ENCODE results near the gene CAPG. TPM values are rescaled to one million over a fixed set of nuclear protein-coding genes. Genes with fewer than 3 reads are reported as not detected.

The CAPG gene
- polyA plus RNA-seq, 1 donor (not counting 4 experiments of a cell fraction or from before 2014, with no cell fraction given): 466 TPM

DNA sequence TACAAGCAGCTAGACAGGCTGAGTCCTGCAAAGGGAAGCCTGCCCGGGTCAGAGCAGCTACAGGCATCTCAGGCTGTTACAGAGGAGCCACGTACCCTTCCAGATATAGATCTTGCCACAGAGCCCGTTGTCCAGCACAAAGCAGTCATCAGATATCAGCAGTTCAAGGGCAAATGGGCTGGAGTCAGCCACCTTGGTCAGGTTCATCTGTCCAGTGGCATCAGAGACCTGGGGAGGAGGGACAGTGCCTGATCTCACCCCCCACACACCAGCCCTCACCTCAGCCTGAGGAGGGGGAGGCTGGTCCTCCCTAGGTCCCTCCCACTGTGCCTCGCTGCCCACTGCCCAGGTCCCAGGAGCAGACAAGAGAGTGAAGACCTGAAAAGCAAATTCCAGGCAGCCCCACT, 12.2 kb downstream of the CAPG start:
- Histone ChIP-seq H4K20me1 (ENCODE audit: control insufficient read depth, extremely low read depth, insufficient read depth, low read length) (no peaks in the 10 kb centered on the region), H3K4me3 (ENCODE audit: control insufficient read depth in 2 of 3, extremely low read depth in 1 of 3, insufficient read depth in 2 of 3, low read depth in 1 of 3, low read length in 3 of 3) (no peak overlapping the region), H3K36me3 (ENCODE audit: control insufficient read depth in 2 of 2, extremely low read depth in 1 of 2, insufficient read depth in 2 of 2, low read length in 2 of 2) (peaks cover 39 to 50% of the 10 kb centered on the region in 2 experiments), H3K4me1 (ENCODE audit: control insufficient read depth, extremely low read depth, insufficient read depth, low read length) (peaks cover 8% of the 10 kb centered on the region), H3K4me2 (ENCODE audit: control insufficient read depth, extremely low read depth, insufficient read depth, low read depth, low read length) (no peak overlapping the region), H2AFZ (ENCODE audit: control insufficient read depth, low read length) (no peak overlapping the region), H3K79me2 (ENCODE audit: control insufficient read depth, insufficient read depth, low read length) (peaks cover 9% of the 10 kb centered on the region), H3K9me3 (ENCODE audit: control insufficient read depth, low read depth, low read length) (no peaks in the 10 kb centered on the region), H3K27me3 (ENCODE audit: control insufficient read depth, extremely low read depth, insufficient read depth, low read length) (no peaks in the 10 kb centered on the region), H3K9ac (ENCODE audit: control insufficient read depth, extremely low read depth, insufficient read depth, low read length) (no peak overlapping the region), H3K9me1 (ENCODE audit: control insufficient read depth, extremely low read depth, insufficient read depth, low read length) (no peaks in the 10 kb centered on the region), H3K27ac (ENCODE audit: control insufficient read depth, insufficient read depth, low read length) (no peak overlapping the region)
- no peak for DNase-seq (ENCODE audit: low read depth, low spot score)
- FAIRE-seq: no peak
- TF ChIP-seq, protein P1, sequence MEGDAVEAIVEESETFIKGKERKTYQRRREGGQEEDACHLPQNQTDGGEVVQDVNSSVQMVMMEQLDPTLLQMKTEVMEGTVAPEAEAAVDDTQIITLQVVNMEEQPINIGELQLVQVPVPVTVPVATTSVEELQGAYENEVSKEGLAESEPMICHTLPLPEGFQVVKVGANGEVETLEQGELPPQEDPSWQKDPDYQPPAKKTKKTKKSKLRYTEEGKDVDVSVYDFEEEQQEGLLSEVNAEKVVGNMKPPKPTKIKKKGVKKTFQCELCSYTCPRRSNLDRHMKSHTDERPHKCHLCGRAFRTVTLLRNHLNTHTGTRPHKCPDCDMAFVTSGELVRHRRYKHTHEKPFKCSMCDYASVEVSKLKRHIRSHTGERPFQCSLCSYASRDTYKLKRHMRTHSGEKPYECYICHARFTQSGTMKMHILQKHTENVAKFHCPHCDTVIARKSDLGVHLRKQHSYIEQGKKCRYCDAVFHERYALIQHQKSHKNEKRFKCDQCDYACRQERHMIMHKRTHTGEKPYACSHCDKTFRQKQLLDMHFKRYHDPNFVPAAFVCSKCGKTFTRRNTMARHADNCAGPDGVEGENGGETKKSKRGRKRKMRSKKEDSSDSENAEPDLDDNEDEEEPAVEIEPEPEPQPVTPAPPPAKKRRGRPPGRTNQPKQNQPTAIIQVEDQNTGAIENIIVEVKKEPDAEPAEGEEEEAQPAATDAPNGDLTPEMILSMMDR (optimal IDR thresholded peaks at IDR 0.05 in 1 of 3, IDR thresholded peaks at IDR 0.05 in 1 of 3, conservative IDR thresholded peaks at IDR 0.05 in 1 of 3; ENCODE audit: extremely low read depth in 1 of 3, insufficient read depth in 2 of 3, low read length in 3 of 3): no peak
- no peak for TF ChIP-seq EZH2 (IDR thresholded peaks at IDR 0.05; ENCODE audit: low read length)
- dilution Hi-C loops (cut with MboI; ENCODE audit: extremely low pct_ligation_motif_present, low sequenced_read_pairs): no loop called here

DNA sequence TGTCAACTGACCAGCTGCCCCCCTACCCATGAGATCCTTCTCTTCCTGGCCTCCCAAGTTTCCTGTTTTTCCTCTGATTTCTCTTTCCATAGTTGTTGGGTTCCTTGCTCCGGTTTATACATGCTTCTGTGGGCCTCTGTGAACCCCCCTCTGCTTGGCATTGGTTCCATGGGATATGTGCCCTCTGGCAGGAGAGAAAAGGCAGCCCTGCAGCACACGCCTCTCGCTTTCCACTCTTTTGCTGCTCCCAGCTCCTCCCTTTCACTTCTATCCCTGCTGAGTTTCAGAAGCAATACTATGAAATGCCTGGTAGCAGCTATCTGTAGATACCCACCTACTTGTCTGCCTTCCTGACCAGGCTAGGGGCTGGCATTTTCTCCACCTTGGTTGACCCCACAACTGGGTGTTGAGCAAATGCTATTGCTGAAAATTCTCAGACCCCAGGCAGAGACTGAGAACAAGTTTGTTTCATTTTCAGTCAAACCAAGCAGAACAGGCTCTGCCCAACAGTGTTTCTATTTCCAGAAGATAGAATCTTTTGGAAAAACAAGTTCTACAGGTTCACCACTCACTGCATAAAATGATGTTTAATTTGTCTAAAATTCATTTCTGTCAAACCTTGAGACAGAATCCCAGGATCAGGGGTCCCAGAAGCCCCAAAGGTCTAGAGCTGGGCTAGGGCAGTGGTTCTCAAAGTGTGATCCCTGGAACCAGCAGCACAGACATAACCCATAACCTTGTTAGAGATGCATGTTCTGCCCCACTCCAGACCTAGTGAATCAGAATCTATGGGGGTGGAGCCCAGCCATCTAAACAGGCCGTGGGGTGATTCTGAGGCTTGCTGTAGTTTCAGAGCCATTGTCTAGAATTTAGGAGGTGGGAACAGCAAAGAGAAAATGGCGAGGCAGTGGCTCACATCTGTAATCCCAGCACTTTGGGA, 13.4 kb downstream of the CAPG start:
- no peak for TF ChIP-seq EZH2 (IDR thresholded peaks at IDR 0.05; ENCODE audit: low read length)
- TF ChIP-seq, protein P1 (optimal IDR thresholded peaks at IDR 0.05 in 1 of 3, IDR thresholded peaks at IDR 0.05 in 1 of 3, conservative IDR thresholded peaks at IDR 0.05 in 1 of 3; ENCODE audit: extremely low read depth in 1 of 3, insufficient read depth in 2 of 3, low read length in 3 of 3): no peak
- no peak overlapping the region for H3K4me3 ChIP-seq (ENCODE audit: control insufficient read depth in 2 of 3, extremely low read depth in 1 of 3, insufficient read depth in 2 of 3, low read depth in 1 of 3, low read length in 3 of 3)
- H3K9me3 ChIP-seq (ENCODE audit: control insufficient read depth, low read depth, low read length): no peaks in the 10 kb centered on the region
- no peak overlapping the region for H2AFZ ChIP-seq (ENCODE audit: control insufficient read depth, low read length)
- H3K4me1 ChIP-seq (ENCODE audit: control insufficient read depth, extremely low read depth, insufficient read depth, low read length): peaks cover 8% of the 10 kb centered on the region
- dilution Hi-C loops (cut with MboI; ENCODE audit: extremely low pct_ligation_motif_present, low sequenced_read_pairs): no loop called here
- H3K27ac ChIP-seq (ENCODE audit: control insufficient read depth, insufficient read depth, low read length): no peak overlapping the region
- H3K9me1 ChIP-seq (ENCODE audit: control insufficient read depth, extremely low read depth, insufficient read depth, low read length): no peaks in the 10 kb centered on the region
- peaks cover 2% of the 10 kb centered on the region for H3K79me2 ChIP-seq (ENCODE audit: control insufficient read depth, insufficient read depth, low read length)
- H3K9ac ChIP-seq (ENCODE audit: control insufficient read depth, extremely low read depth, insufficient read depth, low read length): no peak overlapping the region
- H3K4me2 ChIP-seq (ENCODE audit: control insufficient read depth, extremely low read depth, insufficient read depth, low read depth, low read length): peak overlapping the region; percentile 16
- H3K27me3 ChIP-seq (ENCODE audit: control insufficient read depth, extremely low read depth, insufficient read depth, low read length): no peaks in the 10 kb centered on the region
- DNase-seq (ENCODE audit: low read depth, low spot score) (no peak), FAIRE-seq (peak; percentile 20)
- no peaks in the 10 kb centered on the region for H4K20me1 ChIP-seq (ENCODE audit: control insufficient read depth, extremely low read depth, insufficient read depth, low read length)
- peaks cover 40 to 57% of the 10 kb centered on the region in 2 experiments for H3K36me3 ChIP-seq (ENCODE audit: control insufficient read depth in 2 of 2, extremely low read depth in 1 of 2, insufficient read depth in 2 of 2, low read length in 2 of 2)

Data from keratinocyte (primary cell).